Left lung (tissue), 10 donors: ENCODE data around the gene FABP6. TPM values are rescaled to one million over a fixed set of nuclear protein-coding genes. Genes with fewer than 3 reads are reported as not detected.

Experiments
- ATAC-seq: fragments of 200-7000 bp; cut with Tn5 transposase; one replicate; pipeline ENCODE4 v1.9.1; 2020; ENCODE audit warnings: moderate library complexity
- DNase-seq, 4 donors: peaks; one replicate each; pipeline ENCODE4 v3.0.0-alpha.2; 2013 to 2020
- H3K27ac ChIP-seq, 2 donors: fragments of 200-600 bp; sonication (generic) in 1 of 2; one replicate each; pipeline versions ENCODE4 v1.5.0 to v1.8.0; 2020 to 2021
- H3K27me3 ChIP-seq, 2 donors: fragments of 200-600 bp; sonication (generic) in 1 of 2; one replicate each; pipeline versions ENCODE4 v1.5.0 to v1.8.0; 2020 to 2021
- H3K36me3 ChIP-seq, 2 donors: fragments of 200-600 bp; sonication (generic) in 1 of 2; one replicate each; pipeline versions ENCODE4 v1.5.0 to v1.8.0; 2020 to 2021
- H3K4me1 ChIP-seq, 2 donors: fragments of 200-600 bp; one replicate each; pipeline ENCODE4 v1.8.0; 2021
- H3K4me3 ChIP-seq, 2 donors: fragments of 200-600 bp; sonication (generic) in 1 of 2; one replicate each; pipeline versions ENCODE4 v1.5.0 to v1.8.0; 2020 to 2021; ENCODE audit warnings: mild to moderate bottlenecking in 1 of 2
- H3K9me3 ChIP-seq, 2 donors: fragments of 200-600 bp; sonication (generic) in 1 of 2; one replicate each; pipeline versions ENCODE4 v1.5.0 to v1.8.0; 2020 to 2021
- intact Hi-C, 2 donors: fragments of 100-400 bp; cut with DNase I; formaldehyde crosslinking; loops; one replicate each; pipeline versions ENCODE4 v1.11.2 to v1.14.2; 2022
- polyA plus RNA-seq, 6 donors: library from polyadenylated mRNA; unstranded; fragments of 120-200 nt; gene quantifications; one replicate each; pipeline ENCODE4 v1.2.1, GENCODE V29; 2013; ENCODE audit not compliant: insufficient read length in 6 of 6
- total RNA-seq, 2 donors: library from RNA; stranded (reverse); fragmentation: NEBNext Ultra II Directional; extraction: Animal tissue kit (Norgen Biotek cat#: 25700); gene quantifications; one replicate each; pipeline ENCODE4 v1.2.1, GENCODE V29; 2021
- TF ChIP-seq, protein P1 (sequence below), 2 donors: fragments of 200-600 bp; sonication (generic) in 1 of 2; IDR thresholded peaks; one replicate each; pipeline versions ENCODE4 v1.5.0 to v1.8.0; 2021; ENCODE audit warnings: antibody characterized with exemption in 2 of 2
- donor health status: DM: no; HTN: yes; CAD: no.
- donor health status: DM: no; HTN: no; CAD: no.

FABP6 gene
- total and polyA plus RNA-seq, 8 donors, result 1.1 to 7.3 (median 3.5) TPM; not detected in 1

DNA sequence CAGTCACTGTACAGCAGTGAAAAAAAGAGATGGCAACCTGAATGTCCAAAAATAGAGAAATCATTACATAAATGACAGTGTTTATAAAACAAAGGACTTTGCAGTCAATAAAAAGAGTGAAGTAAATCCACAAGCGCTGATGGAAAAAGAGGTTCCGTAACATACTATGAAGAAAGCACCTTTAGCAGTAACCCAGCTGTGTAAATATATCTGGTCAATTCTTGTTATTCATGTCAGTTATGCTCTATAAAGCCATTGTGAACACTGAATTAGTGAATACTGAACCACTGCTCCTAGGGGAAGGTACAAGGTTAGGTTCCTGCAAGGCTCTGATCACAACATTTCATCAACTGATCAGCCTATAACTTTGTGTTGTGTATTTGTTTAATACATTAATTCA, 43.6 kb downstream of the FABP6 start:
- TF ChIP-seq, protein P1, sequence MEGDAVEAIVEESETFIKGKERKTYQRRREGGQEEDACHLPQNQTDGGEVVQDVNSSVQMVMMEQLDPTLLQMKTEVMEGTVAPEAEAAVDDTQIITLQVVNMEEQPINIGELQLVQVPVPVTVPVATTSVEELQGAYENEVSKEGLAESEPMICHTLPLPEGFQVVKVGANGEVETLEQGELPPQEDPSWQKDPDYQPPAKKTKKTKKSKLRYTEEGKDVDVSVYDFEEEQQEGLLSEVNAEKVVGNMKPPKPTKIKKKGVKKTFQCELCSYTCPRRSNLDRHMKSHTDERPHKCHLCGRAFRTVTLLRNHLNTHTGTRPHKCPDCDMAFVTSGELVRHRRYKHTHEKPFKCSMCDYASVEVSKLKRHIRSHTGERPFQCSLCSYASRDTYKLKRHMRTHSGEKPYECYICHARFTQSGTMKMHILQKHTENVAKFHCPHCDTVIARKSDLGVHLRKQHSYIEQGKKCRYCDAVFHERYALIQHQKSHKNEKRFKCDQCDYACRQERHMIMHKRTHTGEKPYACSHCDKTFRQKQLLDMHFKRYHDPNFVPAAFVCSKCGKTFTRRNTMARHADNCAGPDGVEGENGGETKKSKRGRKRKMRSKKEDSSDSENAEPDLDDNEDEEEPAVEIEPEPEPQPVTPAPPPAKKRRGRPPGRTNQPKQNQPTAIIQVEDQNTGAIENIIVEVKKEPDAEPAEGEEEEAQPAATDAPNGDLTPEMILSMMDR (IDR thresholded peaks at IDR 0.05), result no peak
- peaks cover 0 to 20% of the 10 kb centered on the region in 2 donors for H3K36me3 ChIP-seq

DNA sequence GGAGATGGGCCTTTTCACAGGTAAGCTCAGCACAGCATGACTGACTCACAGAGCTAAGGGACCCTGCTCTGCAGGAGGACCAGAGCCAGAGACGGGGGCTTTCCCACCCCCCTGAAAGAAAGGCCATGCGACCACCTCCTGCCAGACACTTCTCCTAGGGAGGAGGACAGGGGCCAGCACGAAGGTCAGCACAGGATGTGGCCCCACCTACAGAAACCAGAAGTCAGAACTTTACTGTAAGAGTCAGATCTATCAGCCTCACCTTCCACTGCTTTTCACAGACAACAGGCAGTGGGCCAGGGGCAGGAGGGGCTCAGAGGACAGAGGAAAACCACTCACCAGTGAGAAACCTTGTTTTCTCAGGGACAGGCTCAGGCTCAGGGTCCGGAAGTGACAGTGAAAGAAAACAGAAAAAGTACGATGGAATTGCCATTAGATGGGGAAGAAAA, 45.2 kb downstream of the FABP6 start:
- peaks cover 11 to 25% of the 10 kb centered on the region in 2 donors for H3K4me1 ChIP-seq
- H3K27ac ChIP-seq, result no peak overlapping the region
- intact Hi-C loops, result no loop called here
- no peaks in the 10 kb centered on the region for H3K9me3 ChIP-seq
- TF ChIP-seq, protein P1 (IDR thresholded peaks at IDR 0.05), result no peak
- ATAC-seq (no peak), DNase-seq (no peak)
- H3K27me3 ChIP-seq, result no peaks in the 10 kb centered on the region
- H3K36me3 ChIP-seq, result peaks cover 0 to 34% of the 10 kb centered on the region in 2 donors
- H3K4me3 ChIP-seq, result no peak overlapping the region

More for the DNA sequence above, 43.6 kb downstream of the FABP6 start:
- DNase-seq (no peak), ATAC-seq (no peak)
- Histone ChIP-seq H3K9me3 (no peaks in the 10 kb centered on the region), H3K27ac (no peak overlapping the region), H3K4me1 (peaks cover 23 to 41% of the 10 kb centered on the region in 2 donors), H3K27me3 (no peaks in the 10 kb centered on the region), H3K4me3 (no peak overlapping the region)
- intact Hi-C loops, result no loop called here

DNA sequence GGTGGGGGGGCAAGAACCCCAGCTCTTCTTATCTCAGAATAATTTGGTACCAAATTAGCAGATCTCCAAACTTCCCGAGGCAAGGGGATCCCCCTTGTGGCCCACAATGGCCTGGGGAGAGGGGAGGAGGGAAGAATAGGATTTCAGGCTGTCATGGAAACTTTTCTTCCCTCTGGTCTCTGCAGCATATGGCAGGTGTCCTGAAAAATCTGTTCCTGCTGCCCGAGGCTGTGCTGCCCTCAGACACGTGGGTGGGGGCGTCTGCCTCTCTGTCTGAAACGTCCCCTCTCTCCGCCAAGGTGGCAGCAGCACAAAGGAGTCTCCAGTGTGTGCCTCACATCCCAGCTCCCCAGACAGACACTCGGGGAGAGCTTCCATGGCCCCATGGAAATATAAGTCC, 49.0 kb downstream of the FABP6 start:
- H3K4me3 ChIP-seq, result no peak overlapping the region
- no peak for DNase-seq
- H3K27ac ChIP-seq, result no peak overlapping the region
- ATAC-seq, result no peak
- no peaks in the 10 kb centered on the region for H3K27me3 ChIP-seq
- no peaks in the 10 kb centered on the region for H3K9me3 ChIP-seq
- intact Hi-C loops, result no loop called here
- TF ChIP-seq, protein P1 (IDR thresholded peaks at IDR 0.05), result no peak
- H3K4me1 ChIP-seq, result no peaks in the 10 kb centered on the region
- H3K36me3 ChIP-seq, result peaks cover 0 to 44% of the 10 kb centered on the region in 2 donors

DNA sequence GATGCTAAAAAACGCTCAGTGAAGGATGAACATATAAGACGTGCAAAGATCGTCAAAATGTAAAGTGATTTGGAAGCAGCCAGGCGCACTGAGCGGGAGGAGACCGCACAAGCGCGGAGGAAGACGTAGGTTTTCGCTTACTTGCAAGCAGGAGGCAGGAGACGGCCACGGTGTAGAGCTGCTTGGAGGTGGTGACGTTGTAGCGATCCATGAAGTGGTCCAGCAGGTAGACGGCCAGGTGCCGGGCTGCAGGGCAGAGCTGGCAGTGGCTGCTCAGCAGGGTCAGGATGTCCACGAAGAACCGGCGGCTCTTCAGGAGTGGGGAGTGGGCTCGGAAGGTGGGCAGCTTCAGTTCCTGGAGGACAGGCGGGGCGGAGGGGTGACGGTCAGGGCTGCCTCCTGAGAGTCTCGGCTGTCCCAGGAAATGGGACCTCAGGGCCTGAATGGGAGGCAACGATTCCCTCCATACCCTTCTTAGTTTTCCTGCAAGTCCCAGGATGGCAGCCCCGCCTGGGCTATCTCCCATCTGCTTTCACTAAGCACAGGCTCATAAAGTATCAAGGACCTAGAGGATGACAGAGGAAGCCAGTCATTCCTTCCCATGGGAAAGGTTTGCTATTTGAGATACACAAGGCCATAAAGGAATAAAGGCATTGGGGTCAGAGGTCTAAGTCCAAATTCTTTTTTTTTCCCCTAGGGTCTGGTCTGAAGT, 51.2 kb downstream of the FABP6 start:
- no peaks in the 10 kb centered on the region for H3K9me3 ChIP-seq
- peaks cover 0 to 38% of the 10 kb centered on the region in 2 donors for H3K36me3 ChIP-seq
- no peaks in the 10 kb centered on the region for H3K4me1 ChIP-seq
- H3K27ac ChIP-seq, result no peak overlapping the region
- no peaks in the 10 kb centered on the region for H3K27me3 ChIP-seq
- intact Hi-C loops, result no loop called here
- TF ChIP-seq, protein P1 (IDR thresholded peaks at IDR 0.05), result no peak
- no peak overlapping the region for H3K4me3 ChIP-seq
- no peak for DNase-seq
- no peak for ATAC-seq

DNA sequence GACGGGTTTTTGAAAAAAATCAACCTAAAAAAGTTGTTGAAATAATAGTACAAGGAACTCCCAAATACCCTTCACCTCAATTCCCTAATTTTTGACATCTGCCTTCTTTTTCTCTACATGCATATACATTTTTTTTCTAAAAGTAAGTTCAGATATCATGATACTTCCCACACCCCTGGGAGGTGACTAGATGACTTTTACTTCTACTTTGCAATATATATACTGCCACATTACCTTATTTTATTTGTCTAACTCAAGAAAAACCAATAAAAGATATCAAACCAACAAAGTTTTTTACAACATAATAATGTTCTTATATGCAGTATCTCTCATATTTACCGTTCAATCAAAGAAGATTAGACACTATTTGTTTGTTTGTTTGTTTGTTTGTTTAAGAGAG, 52.0 kb downstream of the FABP6 start:
- no peaks in the 10 kb centered on the region for H3K27me3 ChIP-seq
- H3K27ac ChIP-seq, result no peak overlapping the region
- DNase-seq (no peak), ATAC-seq (no peak)
- intact Hi-C loops, result no loop called here
- H3K4me1 ChIP-seq, result peaks cover 0 to 2% of the 10 kb centered on the region in 2 donors
- H3K36me3 ChIP-seq, result peaks cover 0 to 34% of the 10 kb centered on the region in 2 donors
- H3K9me3 ChIP-seq, result no peaks in the 10 kb centered on the region
- H3K4me3 ChIP-seq, result no peak overlapping the region
- TF ChIP-seq, protein P1 (IDR thresholded peaks at IDR 0.05), result no peak
